Caki2 (cell line): ENCODE data around the gene CSRNP2. TPM values are rescaled to one million over a fixed set of nuclear protein-coding genes. Genes with fewer than 3 reads are reported as not detected.
A peak's percentile ranks its signal among the peaks of the same experiment; 100 is the strongest.
"Not testable (repeated sequence)": the region's sequence is repeated elsewhere in the genome, so short reads cannot be mapped to it uniquely, and the experiment has no call there.

ENCODE experiments used
- DNase-seq: peaks from one replicate; pipeline ENCODE4 v3.0.0-alpha.2; 2015; ENCODE audit warnings: low read depth
- in situ Hi-C: cut with HindIII; loops from 2 replicates; pipeline ENCODE4 v1.10.0; 2016; ENCODE audit warnings: low sequenced_read_pairs, low pct_unique_long_range_greater_than_20kb, mixed read lengths
- total RNA-seq: library from RNA; depleted of rRNA; stranded (reverse); fragments of >200 nt; shearing (Covaris generic); gene quantifications from 2 replicates; pipeline ENCODE4 v1.2.3, GENCODE V29; 2014; ENCODE audit warnings: low replicate concordance

CSRNP2 gene
- total RNA-seq, 1 experiment from 2014 or later: 11.0 TPM

DNA sequence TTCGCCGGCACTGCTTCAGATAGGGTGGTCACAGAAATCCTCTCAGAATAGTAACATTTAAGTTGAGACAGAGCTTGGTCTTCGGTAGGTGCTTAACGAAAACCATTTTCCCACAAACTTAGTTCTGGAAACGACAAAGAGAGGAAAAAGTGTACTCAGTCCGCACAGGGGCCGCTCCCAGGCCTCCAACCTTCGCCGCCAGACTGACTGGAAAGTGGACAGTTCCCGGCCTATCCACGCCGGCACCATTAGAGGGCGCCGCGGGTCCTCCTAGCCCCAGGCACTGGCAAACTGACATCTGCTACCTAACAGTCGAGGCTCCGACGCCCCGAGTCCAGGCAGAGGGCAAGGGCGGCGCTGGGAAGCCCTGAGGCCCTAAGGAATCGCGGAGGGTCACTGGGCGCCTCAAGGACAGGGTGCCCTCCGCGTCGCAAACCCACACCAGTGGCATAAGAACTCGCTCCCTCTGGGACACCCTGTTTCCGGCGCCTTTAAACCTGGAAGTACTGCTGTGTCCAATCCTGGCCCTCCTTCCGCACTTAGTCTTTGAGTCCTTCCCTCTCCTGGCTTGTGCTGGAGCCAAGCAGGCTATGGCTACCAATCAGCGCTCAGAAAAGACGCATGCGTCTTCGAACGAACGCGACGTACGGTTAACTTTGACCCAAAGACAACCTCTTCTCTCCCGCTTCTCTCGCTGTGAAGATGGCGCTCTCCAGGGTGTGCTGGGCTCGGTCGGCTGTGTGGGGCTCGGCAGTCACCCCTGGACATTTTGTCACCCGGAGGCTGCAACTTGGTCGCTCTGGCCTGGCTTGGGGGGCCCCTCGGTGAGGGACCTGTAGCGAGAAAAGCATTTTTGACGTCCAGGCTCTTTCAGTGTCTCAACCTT is 35.5 kb downstream of the CSRNP2 start, which contains the start of gene LETMD1:
LETMD1 (plus strand) TSS at position 673 of the 886 bp plus-strand sequence; CDS start at position 703, 30 bp downstream.
- in situ Hi-C loops: no loop called here

DNA sequence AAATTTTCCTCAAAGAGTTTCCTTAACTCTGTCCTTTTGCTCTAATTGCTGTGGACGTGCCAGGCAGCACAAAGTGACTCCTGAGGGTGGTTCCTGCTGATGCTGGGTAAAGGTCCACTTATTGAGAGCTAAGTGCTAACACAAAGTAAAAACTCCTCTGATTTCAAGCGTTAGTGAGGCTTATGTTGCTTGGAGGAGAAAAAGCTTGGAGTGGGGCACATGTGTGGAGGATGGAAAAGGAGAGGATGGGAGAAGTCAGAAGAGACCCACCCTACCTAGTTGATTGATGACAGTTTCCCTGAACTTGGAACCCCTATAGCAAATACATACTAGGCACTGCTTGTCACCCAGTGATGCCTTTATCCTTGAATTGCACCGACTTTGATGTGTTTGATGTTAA is 47.1 kb downstream of the CSRNP2 start:
- no peak for DNase-seq
- in situ Hi-C loops: no loop called here

More for the DNA sequence above, 35.5 kb downstream of the CSRNP2 start, which contains the start of gene LETMD1:
- peak; percentile 99 for DNase-seq

DNA sequence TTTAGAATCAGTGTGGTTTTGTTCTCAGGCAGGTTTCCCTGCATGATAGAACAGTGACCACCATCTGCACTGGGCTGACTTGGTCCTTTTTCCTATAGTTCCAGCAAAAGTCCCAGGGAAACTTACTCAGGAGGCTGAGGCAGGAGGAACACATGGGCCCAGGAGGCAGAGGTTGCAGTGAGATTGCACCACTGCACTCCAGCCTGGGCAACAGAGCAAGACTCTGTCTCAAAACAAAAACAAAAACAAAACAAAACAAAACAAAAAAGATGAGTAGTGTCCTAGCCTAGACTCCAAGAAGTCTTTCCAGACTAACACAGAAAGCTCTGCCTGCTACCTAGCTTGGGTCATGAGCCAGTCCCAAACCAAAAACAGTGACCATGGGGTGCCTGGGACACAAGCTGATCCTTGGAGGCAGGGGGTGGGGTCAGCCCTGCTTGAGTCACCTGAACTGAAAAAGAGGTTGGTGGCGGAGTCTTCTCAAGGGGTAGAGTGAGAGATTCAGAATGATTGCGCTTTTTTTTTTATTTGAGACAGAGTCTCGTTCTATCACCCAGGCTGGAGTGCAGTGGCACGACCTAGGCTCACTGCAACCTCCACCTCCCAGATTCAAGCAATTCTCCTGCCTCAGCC is 49.8 kb downstream of the CSRNP2 start:
- DNase-seq: no peak
- in situ Hi-C loops: no loop called here

DNA sequence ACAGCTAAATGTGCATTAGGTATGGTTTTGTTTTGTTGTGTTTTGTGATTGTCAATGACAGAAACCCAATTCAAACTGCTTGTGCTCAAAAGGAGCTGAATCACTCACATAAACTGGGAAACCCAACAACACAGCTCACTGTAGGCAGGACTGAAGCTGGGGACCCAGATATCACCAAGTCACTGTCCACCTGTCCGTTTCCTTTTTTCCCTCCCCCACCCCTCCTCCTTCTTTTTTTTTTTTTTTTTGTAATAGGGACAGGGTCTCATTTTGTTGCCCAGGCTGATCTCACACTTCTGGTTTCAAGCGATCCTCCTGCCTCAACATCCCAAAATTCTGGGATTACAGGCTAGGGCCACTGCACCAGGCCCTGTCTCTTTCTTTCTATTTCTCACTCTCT is 50.3 kb downstream of the CSRNP2 start:
- no peak for DNase-seq
- in situ Hi-C loops: no loop called here

DNA sequence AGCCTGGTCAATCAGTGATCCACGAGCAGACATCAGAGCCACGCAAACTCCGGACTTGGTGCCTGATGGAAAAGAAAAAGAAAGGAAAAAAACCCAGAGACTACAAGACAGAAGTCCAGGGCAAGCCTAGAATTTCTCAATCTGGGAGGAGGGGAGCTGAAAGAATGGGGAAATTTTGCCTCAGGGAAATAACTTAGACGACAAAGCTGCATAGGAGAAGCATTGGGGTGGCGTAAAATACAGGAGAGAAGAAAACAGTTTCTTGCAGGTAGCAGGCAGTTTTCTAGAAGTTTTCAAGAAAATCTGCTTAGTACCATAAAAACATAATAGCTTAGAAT is 54.6 kb downstream of the CSRNP2 start:
- in situ Hi-C loops: no loop called here
- DNase-seq: no peak

DNA sequence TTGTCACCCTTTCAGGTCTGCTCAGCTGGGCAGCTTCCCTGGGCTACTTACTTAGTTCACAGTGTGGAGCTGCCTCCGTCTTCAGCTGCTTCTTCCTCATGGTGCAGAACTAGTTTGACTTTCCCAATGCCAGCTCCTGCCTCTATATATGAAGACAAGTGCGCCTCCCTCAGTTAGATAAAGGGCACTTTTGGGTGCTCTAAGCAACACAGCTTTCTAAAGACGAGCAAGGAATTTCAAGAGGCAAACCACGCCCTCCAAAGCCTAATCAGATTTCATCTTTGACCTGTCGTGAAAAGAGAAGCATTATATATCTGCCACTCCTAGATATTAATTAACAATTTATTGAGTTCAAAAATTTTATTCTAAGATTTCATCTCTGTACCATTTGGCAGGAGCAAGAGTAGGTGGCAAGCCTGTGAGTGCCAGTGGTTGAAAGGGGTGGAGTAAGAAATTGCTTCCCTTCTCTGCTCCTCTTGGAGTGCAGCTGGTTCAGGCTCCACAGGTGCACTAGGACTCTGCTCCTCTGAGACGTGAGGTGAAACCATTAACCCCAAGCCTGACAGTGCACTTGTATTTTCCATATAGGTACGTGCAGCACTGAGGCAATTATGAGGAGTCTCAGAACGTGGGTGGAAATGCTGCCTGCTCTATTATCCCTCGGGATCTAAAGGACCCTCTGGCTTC is 55.1 kb downstream of the CSRNP2 start:
- DNase-seq: peak; percentile 52
- in situ Hi-C loops: no loop called here

DNA sequence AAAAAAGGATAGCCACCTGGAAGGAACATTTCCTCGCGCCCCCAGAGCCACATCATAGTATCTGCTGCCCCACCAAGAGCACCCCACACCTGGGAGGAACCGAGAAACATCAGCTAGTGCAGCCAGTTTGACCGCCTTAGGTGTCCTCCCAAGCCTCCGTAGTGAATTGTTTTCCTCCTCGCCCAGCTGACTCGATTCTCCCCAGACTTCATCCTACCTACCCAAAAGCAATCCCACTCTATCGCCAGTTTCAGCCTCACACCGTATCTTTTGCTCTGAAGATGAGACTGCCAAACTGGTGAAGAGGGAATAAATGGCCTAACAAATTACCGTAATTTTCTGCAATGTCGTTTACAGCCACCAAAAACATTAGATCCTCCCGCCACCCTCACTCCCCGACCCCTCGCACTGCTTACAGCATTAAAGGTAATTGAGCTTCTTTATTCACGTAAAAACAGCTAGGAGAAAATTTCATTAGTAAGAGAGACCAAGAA is 56.0 kb downstream of the CSRNP2 start:
- in situ Hi-C loops: no loop called here
- no peak for DNase-seq

DNA sequence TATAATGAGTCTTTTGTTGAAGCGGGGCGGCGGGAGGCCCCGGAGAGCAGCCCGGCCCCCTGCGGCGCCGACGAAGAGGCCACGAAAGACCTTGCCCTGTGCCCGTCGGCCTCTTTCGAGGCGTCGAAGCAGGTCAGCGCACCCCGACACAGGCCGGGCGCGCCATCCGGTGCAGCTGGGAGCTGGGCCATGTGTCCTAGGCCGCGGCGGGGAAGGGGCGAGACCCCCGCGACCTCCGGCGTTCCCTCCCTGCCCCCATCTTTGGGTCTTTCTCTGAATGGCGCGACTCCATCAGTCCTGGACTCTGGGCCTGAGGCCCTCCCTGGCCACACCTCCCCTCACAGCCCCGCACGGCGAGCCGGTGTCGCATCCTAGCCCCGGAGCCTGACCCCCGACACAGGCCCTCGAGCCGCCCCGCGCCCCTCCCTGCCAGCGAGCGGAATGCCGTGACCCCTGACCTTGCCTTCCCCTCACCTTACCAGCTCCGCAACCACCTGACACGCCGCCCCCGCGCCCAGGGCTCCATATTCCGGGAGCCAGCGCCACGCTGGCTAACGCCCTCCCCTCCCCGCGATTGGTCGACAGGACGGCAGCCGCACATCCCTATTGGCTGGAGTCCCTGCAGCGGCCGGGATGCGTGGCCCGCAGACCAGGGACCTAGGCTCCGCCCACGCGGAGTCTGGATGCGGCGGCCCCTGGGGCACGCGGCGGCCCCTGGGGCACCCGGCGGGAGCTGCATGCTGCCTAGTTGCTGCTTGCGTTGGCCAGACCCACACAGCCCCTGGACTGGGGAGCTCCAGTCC is 57.4 kb downstream of the CSRNP2 start, which contains the start of gene SLC11A2:
SLC11A2 (minus strand) TSS at position 549 of the 803 bp plus-strand sequence. CDS start 15,656 bp downstream, outside the sequence.
- in situ Hi-C loops: no loop called here
- DNase-seq: peak; percentile 97

- in situ Hi-C loops: no loop called here
Observed at GRCh38 chr12:51025338-51025835, 58.0 kb downstream of the CSRNP2 start.

DNA sequence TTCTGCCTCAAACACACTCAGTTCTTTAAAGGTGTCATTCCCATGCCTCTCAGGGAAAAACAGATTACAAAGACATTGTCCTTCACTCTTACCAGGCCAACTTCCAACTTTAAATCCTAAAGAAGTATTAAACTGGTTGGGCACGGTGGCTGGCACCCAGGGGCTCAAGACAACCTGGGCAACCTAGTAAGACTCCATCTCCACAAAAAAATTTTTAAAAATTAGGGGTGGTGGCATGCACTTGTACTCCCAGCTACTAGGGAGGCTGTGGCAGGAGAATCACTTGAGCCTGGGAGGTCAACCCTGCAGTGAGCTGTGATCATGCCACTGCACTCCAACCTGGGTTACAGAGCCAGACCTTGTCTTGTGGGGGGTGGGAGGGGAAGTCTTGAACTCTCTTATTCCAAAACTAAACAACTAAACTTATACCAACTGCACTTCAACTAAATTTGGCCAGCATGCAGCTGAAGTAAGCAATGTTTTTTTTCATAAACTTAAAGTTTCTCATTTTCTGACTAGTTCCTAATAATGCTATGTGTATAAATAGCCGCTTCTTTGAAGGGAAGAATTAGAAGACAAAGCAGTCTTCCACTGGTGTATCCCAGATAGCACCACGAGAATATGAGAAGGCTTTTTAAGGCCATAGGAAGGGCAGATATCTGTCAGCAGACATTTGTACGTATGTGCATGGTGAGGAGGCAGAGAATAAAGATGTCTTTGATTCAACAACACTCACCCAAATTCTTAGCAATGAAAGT is 59.6 kb downstream of the CSRNP2 start:
- in situ Hi-C loops: no loop called here
- no peak for DNase-seq

More at GRCh38 chr12:51025338-51025835, 58.0 kb downstream of the CSRNP2 start:
- no peak for DNase-seq

DNA sequence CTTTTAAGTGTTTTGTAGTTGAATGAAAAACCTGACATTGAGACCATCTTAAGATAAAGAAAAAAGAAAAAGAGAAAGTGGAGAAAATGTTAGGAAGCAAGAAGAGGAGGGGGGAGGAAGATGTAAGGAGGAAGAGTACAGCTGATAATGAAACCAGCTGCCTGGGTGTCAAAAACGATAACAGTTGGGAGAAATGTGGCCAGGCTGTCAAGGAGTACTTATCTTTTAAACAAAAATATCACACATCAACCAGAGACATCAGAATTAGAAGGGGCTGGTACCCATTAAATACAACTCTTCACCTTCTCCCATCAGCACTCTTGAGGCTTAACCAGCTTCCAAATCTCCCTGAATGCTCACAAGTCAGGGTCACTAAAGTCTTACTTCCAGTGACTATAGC is 61.7 kb downstream of the CSRNP2 start:
- no peak for DNase-seq
- in situ Hi-C loops: no loop called here

DNA sequence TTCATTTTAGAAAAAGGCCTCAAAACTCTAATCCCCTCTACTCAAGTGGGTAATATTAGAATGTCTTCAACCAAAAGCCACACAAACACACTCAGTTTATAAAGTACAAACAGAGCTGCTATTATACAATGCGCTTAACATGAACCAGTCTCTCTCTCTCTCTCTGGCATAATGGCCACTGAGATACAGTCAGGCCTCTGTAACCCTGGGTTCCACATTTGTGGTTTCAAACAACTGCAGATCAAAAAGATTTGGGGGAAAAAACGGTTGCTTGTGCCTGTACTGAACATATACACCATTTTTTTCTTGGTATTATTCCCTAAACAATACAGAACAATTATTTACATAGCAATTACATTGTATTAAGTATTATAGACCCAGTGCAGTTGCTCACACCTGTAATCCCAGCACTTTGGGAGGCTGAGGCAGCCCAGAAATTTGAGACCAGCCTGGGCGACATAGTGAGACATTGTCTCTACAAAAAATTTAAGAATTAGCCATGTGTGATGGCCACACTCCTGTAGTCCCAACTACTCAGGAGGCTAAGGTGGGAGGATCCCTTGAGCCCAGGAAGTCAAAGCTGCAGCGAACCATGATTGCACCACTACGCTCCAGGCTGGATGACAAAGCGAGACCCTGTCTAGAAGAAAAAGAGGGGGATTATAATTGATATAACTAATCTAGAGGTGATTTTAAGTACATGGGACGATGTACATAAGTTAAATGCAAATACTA is 62.8 kb downstream of the CSRNP2 start:
- DNase-seq: no peak
- in situ Hi-C loops: no loop called here

GRCh38 chr12:51019927-51020326 is 63.5 kb downstream of the CSRNP2 start:
- no peak for DNase-seq
- in situ Hi-C loops: no loop called here

GRCh38 chr12:51018956-51019355 is 64.4 kb downstream of the CSRNP2 start:
- no peak for DNase-seq
- in situ Hi-C loops: no loop called here

DNA sequence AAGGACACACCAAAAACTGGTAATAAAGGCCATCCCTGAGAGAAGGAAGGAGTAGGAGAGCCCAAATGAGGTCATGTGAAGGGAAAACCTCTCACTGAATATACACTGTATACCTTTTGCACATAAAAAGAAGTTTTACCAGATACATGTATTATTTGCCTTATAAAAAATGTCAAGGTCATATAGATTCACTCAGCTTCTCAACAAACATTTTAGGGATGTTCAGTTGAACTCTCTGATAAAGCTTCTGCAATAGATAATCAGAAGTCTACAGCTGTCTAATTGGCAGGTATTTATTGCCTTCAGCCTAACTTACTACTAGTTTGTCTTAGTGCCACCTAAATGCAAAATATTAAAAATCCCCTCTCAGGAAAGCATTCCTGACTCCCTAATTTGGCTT is 65.9 kb downstream of the CSRNP2 start:
- in situ Hi-C loops: no loop called here
- DNase-seq: no peak

GRCh38 chr12:51014467-51014866 is 68.9 kb downstream of the CSRNP2 start:
- in situ Hi-C loops, DNase-seq: not testable (repeated sequence)
